Ascending aorta (tissue), 2 donors: ENCODE results near the gene PLSCR4. TPM values are rescaled to one million over a fixed set of nuclear protein-coding genes. Genes with fewer than 3 reads are reported as not detected.

Experiments used
- DNase-seq, 2 donors: peaks; one replicate each; pipeline ENCODE4 v3.0.0-alpha.2; 2019; ENCODE audit warnings: low spot score in 2 of 2
- H3K27ac ChIP-seq, 2 donors: fragments of 200-600 bp; sonication (generic); one replicate each; pipeline ENCODE4 v1.5.1; 2016 to 2017; ENCODE audit warnings: mild to moderate bottlenecking in 1 of 2
- H3K27me3 ChIP-seq: fragments of 200-600 bp; sonication (generic); one replicate; pipeline ENCODE4 v1.5.1; 2017
- H3K36me3 ChIP-seq, 2 donors: fragments of 200-600 bp; sonication (generic); one replicate each; pipeline ENCODE4 v1.5.1; 2016
- H3K4me1 ChIP-seq, 2 donors: fragments of 200-600 bp; sonication (generic); one replicate each; pipeline ENCODE4 v1.5.1; 2016 to 2017; ENCODE audit warnings: mild to moderate bottlenecking in 1 of 2
- H3K4me3 ChIP-seq, 2 donors: fragments of 200-600 bp; sonication (generic); one replicate each; pipeline ENCODE4 v1.5.1; 2016 to 2017; ENCODE audit warnings: mild to moderate bottlenecking in 1 of 2
- H3K9me3 ChIP-seq, 2 donors: fragments of 200-600 bp; sonication (generic); one replicate each; pipeline ENCODE4 v1.5.1; 2016
- CTCF ChIP-seq, 3 experiments: fragments of 200-600 bp in 2 of 3; fragments of 450-650 bp in 1 of 3; sonication (generic) in 2 of 3; IDR thresholded peaks; one replicate each; pipeline ENCODE4 v1.5.1; 2016 to 2019; ENCODE audit warnings: antibody characterized with exemption in 3 of 3, mild to moderate bottlenecking in 1 of 3, moderate library complexity in 1 of 3
- intact Hi-C: fragments of 100-400 bp; cut with DNase I; formaldehyde crosslinking; loops from one replicate; pipeline ENCODE4 v1.15.1; 2023
- total RNA-seq: library from RNA; depleted of rRNA; stranded (reverse); fragments of >200 nt; gene quantifications from one replicate; pipeline ENCODE4 v1.1.0, GENCODE V29; 2016

Gene PLSCR4
- total RNA-seq, 1 donor from 2014 or later = 87.2 TPM

- intact Hi-C loops = no loop called here
- Histone ChIP-seq H3K4me1 (peaks cover 0 to 3% of the 10 kb centered on the region in 2 donors), H3K27me3 (no peaks in the 10 kb centered on the region), H3K4me3 (no peak overlapping the region), H3K36me3 (peaks cover 0 to 1% of the 10 kb centered on the region in 2 donors), H3K9me3 (no peaks in the 10 kb centered on the region), H3K27ac (no peak overlapping the region)
- TF ChIP-seq CTCF (IDR thresholded peaks at IDR 0.05) = no peak
- no peak for DNase-seq
Observed at GRCh38 chr3:146178006-146178689, 72.8 kb downstream of the PLSCR4 start.

- no peak for TF ChIP-seq CTCF (IDR thresholded peaks at IDR 0.05)
- Histone ChIP-seq H3K36me3 (no peaks in the 10 kb centered on the region), H3K27ac (no peak overlapping the region), H3K27me3 (no peaks in the 10 kb centered on the region), H3K4me3 (no peak overlapping the region), H3K9me3 (no peaks in the 10 kb centered on the region), H3K4me1 (peaks cover 0 to 3% of the 10 kb centered on the region in 2 donors)
- no peak for DNase-seq
- intact Hi-C loops = no loop called here
Observed at GRCh38 chr3:146177519-146177918, 73.4 kb downstream of the PLSCR4 start.

DNA sequence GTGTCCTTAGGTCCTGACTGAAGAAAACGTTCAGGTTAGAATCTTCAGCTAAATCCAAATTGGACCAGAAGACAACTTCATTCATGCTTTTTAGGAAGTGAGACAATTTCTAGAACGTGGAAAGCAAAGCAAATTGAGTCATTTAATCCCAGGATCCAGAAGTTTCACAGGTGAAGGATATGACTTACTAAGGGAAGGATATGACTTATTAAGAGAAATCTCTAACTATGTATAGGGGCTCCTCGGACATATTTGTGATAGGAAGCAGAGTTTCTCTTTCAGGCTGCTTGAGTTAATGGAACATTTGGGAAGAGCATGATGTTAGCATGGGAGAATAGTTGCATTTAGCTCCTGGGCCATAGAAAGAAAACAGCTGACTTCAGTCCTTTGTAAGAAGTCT is 73.8 kb downstream of the PLSCR4 start:
- TF ChIP-seq CTCF (IDR thresholded peaks at IDR 0.05) = no peak
- Histone ChIP-seq H3K9me3 (no peaks in the 10 kb centered on the region), H3K36me3 (no peaks in the 10 kb centered on the region), H3K27me3 (no peaks in the 10 kb centered on the region), H3K4me1 (peaks cover 0 to 3% of the 10 kb centered on the region in 2 donors), H3K27ac (no peak overlapping the region), H3K4me3 (no peak overlapping the region)
- DNase-seq = no peak
- intact Hi-C loops = no loop called here

DNA sequence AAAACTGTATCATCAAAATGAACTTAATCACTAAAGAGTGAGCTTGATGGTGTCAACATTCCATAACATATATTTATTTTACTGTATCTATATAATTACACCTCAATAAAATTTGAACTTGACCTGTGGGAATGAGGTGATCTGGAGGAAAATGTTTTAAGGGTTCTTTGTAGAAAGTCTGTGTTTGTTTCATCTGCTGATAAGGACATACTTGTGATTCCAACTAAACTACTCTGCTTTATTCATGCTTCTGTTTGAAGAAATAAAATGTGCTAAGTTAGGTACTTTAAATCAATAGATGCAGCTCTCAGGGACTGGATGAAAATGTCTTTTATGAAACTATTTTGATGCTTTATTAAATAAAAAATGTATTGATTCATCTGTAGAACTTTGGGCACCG is 78.3 kb downstream of the PLSCR4 start:
- Histone ChIP-seq H3K36me3 (no peaks in the 10 kb centered on the region), H3K27ac (no peak overlapping the region), H3K4me1 (peaks cover 0 to 1% of the 10 kb centered on the region in 2 donors), H3K4me3 (no peak overlapping the region), H3K27me3 (no peaks in the 10 kb centered on the region), H3K9me3 (no peaks in the 10 kb centered on the region)
- DNase-seq = no peak
- intact Hi-C loops = no loop called here
- TF ChIP-seq CTCF (IDR thresholded peaks at IDR 0.05) = no peak

DNA sequence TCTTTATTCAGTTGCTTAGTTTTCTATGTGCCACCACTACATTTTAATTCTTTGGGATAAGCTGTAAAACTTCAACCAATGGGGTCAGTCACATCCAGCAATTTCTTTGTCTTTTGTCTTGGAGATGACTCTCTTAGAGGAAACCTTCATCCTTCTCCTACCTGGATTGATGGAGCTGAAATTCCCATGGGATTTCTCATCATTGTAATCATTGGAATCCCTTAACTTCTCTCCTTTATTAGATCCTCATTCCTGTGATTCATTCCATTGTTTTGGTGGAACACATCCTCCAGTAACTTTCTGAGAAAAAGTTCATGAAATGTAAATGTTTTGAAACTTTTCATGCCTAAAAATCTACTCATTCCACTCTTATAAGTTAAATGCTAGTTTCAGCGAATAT is 80.3 kb downstream of the PLSCR4 start:
- Histone ChIP-seq H3K27ac (no peak overlapping the region), H3K27me3 (no peaks in the 10 kb centered on the region)

More for the DNA sequence above, 80.3 kb downstream of the PLSCR4 start:
- intact Hi-C loops = no loop called here
- Histone ChIP-seq H3K36me3 (no peaks in the 10 kb centered on the region), H3K9me3 (no peaks in the 10 kb centered on the region), H3K4me1 (peaks cover 0 to 14% of the 10 kb centered on the region in 2 donors), H3K4me3 (no peak overlapping the region)
- no peak for TF ChIP-seq CTCF (IDR thresholded peaks at IDR 0.05)
- no peak for DNase-seq
